SK-N-MC (cell line): ENCODE measurements around the gene GIPC1.
"Not testable (repeated sequence)": the region's sequence is repeated elsewhere in the genome, so short reads cannot be mapped to it uniquely, and the experiment has no call there.

Experiments used
- DNase-seq: peaks from one replicate; pipeline ENCODE4 v3.0.0-alpha.2; 2011; ENCODE audit warnings: low read depth, low spot score
- H3K27ac ChIP-seq: fragments of 200-600 bp; sonication (generic); 2 replicates; pipeline ENCODE4 v1.5.1; 2016; ENCODE audit warnings: mixed run types
- H3K36me3 ChIP-seq: fragments of 200-600 bp; sonication (generic); 2 replicates; pipeline ENCODE4 v1.6.1; 2017; ENCODE audit warnings: antibody characterized with exemption, low read length, mixed read lengths; ENCODE audit not compliant: insufficient read depth
- H3K4me3 ChIP-seq: fragments of 200-600 bp; sonication (generic); 2 replicates; pipeline ENCODE4 v1.5.1; 2016
- H3K9ac ChIP-seq: fragments of 200-600 bp; sonication (generic); 2 replicates; pipeline ENCODE4 v1.8.0; 2017; ENCODE audit warnings: mixed run types, mixed read lengths; ENCODE audit not compliant: insufficient read length
- H3K9me3 ChIP-seq: fragments of 200-600 bp; sonication (generic); 2 replicates; pipeline ENCODE4 v1.6.1; 2017; ENCODE audit warnings: low read depth, mild to moderate bottlenecking, antibody characterized with exemption, low read length, moderate library complexity, mixed read lengths
- EZH2 ChIP-seq: fragments of 200-600 bp; sonication (generic); IDR thresholded peaks from one replicate; pipeline ENCODE4 v1.6.1; 2017; ENCODE audit warnings: antibody characterized with exemption
- FOXP2 ChIP-seq: optimal IDR thresholded peaks from 2 replicates; pipeline ENCODE3; 2011; ENCODE audit warnings: mild to moderate bottlenecking, moderate library complexity; ENCODE audit not compliant: insufficient read depth; ENCODE audit errors: extremely low read length, control extremely low read depth
- POLR2AphosphoS5 ChIP-seq: IDR thresholded peaks from 2 replicates; pipeline ENCODE4 v1.6.1; 2012; ENCODE audit warnings: mild to moderate bottlenecking, low read depth, low read length, borderline replicate concordance

Gene GIPC1, protein sequence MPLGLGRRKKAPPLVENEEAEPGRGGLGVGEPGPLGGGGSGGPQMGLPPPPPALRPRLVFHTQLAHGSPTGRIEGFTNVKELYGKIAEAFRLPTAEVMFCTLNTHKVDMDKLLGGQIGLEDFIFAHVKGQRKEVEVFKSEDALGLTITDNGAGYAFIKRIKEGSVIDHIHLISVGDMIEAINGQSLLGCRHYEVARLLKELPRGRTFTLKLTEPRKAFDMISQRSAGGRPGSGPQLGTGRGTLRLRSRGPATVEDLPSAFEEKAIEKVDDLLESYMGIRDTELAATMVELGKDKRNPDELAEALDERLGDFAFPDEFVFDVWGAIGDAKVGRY

DNA sequence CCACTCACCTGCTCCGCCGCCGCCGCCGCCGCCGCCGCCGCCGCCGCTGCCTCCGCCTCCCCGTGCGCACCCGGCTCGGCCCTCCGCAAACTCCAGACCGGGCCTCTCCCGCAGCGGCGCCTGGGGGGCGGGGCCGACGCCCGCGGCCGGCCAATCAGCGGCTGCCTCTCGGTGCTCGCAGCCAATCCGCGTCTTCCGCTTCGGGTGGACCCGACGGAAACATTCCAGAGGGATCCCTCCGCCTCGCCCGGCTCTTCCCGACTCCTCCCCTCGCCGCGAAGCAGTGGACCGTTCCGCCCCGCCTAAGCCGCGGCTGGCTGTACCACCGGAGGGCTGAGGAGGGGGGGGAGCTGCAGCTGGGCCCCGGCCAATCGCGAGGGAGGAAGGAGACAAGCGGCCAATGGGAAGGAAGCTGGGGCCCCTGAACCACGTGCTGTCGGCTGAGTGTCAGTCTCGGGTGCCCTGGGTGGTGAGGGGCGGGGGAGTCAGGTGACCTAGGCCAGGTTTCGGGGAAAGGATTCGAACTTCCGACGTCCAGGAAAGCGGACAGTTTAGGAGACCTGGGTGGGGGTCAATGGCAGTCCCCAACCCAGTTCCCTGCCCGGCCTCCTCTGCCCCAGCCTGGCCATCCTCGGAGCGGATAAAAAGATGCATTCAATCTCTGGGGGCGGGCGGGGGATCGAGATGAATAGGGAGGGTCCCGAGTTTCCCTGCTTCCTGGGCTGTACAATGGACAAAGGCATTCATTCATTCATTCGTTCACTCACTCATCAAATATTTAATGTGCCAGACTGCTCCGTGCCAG is at the start of gene GIPC1:
TSS of gene GIPC1 (minus strand) at position 99 of the 805 bp plus-strand sequence. CDS start 13,151 bp downstream, outside the sequence.
- H3K4me3 ChIP-seq = peak within 1 kb of the TSS; percentile 79

DNA sequence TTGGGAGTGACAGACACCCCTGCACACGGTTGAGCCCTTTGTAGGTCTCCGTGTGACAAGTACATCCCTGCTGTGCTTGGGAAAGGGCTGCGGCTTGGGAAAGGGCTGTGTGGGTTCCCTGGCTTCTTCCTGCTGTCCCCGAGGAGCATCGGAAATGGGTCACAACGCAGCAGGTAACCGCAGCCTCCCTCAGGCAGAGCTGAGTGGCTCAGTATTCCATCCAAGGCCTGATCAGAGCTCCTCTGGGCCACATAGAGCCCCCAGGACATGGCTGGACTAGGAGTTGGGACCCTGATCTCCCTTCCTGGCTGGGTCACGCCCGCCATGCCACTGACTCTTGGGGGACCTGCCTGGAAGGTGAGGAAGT is 49.8 kb upstream of the GIPC1 start:
- Histone ChIP-seq H3K36me3 (peaks cover 13% of the 10 kb centered on the region), H3K27ac (peak overlapping the region; percentile 85), H3K9ac (no peak overlapping the region), H3K4me3 (peak overlapping the region; percentile 63), H3K9me3 (no peaks in the 10 kb centered on the region)
- TF ChIP-seq EZH2 = no peak
- no peak for TF ChIP-seq FOXP2
- TF ChIP-seq POLR2AphosphoS5 = no peak
- no peak for DNase-seq

More for the DNA sequence above, at the start of gene GIPC1:
- peaks cover 3% of the 10 kb centered on the region; the same call in 1 of the 2 replicates for H3K36me3 ChIP-seq
- H3K9ac ChIP-seq = peak within 1 kb of the TSS; percentile 71
- peak; percentile 80 for DNase-seq
- TF ChIP-seq EZH2 (no peak), POLR2AphosphoS5 (peak; percentile 36; the same call in 1 of the 2 replicates), FOXP2 (no peak)
- no peaks in the 10 kb centered on the region for H3K9me3 ChIP-seq
- 0 out of 2 replicates have a peak within 1 kb of the TSS, but pooled peaks have one; percentile 35 for H3K27ac ChIP-seq

DNA sequence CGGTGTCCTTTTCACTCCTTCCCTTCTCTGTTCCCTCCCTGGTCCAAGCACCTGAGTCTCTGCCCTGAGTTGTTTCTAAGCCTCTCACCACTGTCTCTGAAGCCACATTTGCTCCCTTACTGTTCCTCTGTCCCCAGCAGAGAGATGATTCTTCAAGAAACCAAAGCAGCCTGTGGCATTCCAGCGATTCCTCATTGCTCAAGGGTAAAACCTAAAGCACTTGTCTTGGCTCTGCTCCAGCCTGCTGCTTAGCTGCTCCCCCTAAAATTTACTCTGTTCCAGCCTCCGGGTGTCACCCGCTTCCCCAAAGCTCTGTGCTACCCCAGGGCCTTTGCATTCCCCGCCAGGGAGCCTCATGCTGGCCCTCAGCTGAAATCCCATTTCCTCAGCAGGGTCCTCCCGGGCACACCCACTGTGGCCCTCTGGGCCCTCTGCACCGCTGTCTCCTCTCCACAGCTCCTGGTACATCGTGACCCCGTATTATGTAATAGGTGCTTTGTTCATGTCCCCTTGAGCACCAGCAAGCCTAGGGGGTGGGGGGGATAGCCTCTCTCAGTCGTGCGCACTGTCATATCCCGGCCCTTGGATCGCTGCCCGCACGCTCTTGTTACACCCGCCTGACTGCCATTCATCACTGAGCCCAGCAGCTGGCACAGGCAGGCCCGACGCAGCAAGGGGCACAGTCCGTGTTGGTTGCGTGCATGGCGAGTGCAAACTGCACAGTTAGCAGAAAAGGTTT is 49.2 kb upstream of the GIPC1 start:
- peak overlapping the region; percentile 63 for H3K4me3 ChIP-seq
- no peaks in the 10 kb centered on the region for H3K9me3 ChIP-seq
- H3K9ac ChIP-seq = peak overlapping the region; percentile 9
- DNase-seq = no peak
- peak overlapping the region; percentile 85 for H3K27ac ChIP-seq
- H3K36me3 ChIP-seq = peaks cover 13% of the 10 kb centered on the region
- TF ChIP-seq POLR2AphosphoS5 (0 out of 2 replicates have a peak, but pooled peaks have one; percentile 37), EZH2 (no peak)

DNA sequence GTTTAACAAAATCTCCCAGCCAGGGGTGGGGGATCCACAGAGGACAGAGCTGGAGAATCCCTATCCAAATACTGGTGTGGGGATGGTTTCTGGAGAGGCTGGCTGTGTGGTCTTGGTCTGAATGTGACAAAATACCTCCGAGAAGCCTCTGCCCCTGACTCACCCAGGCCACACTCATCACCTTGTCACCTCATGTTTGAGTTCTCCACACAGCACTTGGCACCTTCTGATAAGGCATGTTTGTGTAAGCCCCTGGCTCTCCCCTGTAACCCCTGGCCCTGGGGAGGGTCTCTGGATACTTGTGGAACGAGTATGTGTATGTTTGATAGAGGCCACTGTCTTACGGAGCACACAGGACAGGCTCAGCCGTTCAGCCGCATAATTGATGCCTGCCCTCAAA is 48.1 kb upstream of the GIPC1 start:
- Histone ChIP-seq H3K27ac (peak overlapping the region; percentile 84), H3K36me3 (peaks cover 14% of the 10 kb centered on the region), H3K9me3 (no peaks in the 10 kb centered on the region), H3K4me3 (no peak overlapping the region), H3K9ac (no peak overlapping the region)
- no peak for DNase-seq
- TF ChIP-seq EZH2 = no peak
- no peak for TF ChIP-seq FOXP2
- TF ChIP-seq POLR2AphosphoS5 = no peak

DNA sequence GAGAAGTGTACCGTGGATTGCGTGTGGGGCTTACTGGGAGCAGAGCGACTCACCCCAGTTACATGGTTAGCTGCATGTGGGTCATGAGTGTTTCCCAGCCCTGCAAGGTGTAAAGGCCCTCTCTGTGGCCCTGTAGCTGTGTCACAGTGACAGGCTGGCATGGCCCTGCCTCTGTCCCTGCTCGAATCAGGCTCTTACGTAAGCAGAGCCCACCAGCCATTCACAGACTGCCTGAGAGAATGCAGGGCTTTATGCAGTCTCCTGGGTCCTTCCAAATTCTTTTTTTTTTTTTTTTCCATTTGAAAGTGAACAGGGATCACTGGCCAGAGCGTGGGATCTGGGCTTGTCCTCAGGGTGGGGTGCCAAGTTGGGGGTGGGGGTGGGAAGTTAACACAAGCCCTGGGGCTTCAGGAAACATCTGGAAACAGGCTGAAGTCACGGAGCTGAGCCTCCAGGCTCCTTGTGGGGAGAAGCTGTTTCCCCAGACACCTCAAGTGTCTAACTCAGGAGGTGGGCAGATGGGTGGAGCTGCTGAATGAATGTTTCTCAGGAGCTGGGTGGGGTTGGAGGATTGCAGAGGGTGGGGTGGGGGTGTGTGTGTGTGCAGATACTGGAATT is 46.9 kb upstream of the GIPC1 start:
- peak; percentile 59; the same call in 1 of the 2 replicates for TF ChIP-seq POLR2AphosphoS5
- TF ChIP-seq EZH2 = no peak
- TF ChIP-seq FOXP2 = peak; percentile 36
- Histone ChIP-seq H3K4me3 (peak overlapping the region; percentile 50), H3K9me3 (no peaks in the 10 kb centered on the region), H3K9ac (peak overlapping the region; percentile 10), H3K27ac (peak overlapping the region; percentile 98), H3K36me3 (peaks cover 5% of the 10 kb centered on the region; the same call in 1 of the 2 replicates)
- peak; percentile 95 for DNase-seq

DNA sequence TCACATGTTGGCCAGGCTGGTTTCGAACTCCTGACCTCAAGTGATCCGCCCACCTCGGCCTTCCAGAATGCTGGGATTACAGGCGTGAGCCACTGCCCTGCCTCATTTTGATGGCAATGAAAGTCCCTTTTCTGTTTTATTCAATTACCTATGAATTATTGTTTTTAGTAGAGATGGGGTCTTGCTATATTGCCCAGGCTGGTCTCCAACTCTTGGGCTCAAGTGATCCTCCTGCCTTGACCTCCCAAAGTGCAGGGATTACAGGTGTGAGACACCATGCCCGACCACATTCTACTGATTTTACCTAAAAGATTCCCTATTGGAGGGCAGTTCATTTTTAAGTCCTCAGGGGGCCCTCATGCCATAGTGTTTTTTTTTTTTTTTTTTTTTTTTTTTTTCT is 46.1 kb upstream of the GIPC1 start:
- not testable (repeated sequence) for H3K36me3 ChIP-seq, H3K9me3 ChIP-seq, DNase-seq, H3K4me3 ChIP-seq, H3K9ac ChIP-seq
- H3K27ac ChIP-seq = peak overlapping the region; percentile 98

DNA sequence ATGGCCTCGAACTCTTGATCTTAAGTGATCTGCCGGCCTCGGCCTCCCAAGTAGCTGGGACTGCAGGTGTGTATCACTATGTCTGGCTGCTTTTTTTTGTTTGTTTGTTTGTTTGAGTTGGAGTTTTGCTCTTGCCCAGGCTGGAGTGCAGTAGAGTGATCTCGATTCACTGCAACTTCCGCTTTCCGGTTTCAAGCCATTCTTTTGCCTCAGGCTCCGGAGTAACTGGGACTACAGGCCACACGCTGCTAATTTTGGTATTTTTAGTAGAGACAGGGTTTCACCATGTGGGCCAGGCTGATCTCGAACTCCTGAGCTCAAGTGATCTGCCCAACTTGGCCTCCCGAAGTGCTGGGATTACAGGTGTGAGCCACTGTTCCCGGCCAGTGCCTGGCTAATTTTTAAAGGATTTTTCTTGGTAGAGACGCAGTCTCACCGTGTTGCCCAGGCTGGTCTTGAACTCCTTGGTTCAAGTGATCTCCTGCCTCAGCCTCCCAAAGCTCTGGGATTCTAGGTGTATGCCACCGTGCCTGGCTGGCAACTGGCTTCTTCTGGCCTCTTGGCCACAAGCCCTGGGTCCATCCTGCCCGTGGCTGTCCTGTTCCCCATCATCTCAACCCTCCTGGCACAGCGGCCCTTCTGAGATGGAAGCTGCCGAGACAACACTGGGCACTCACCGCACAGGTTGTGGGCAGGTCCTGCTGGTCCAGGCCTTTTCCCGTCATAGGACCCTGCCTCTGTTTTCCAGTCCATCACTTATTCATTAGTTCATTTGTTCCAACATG is 45.0 kb upstream of the GIPC1 start:
- no peak for TF ChIP-seq FOXP2
- no peak for TF ChIP-seq EZH2
- no peak for TF ChIP-seq POLR2AphosphoS5
- Histone ChIP-seq H3K27ac (peak overlapping the region; percentile 98), H3K36me3 (peaks cover 5% of the 10 kb centered on the region; the same call in 1 of the 2 replicates), H3K9ac (no peak overlapping the region), H3K9me3 (no peaks in the 10 kb centered on the region), H3K4me3 (peak overlapping the region; percentile 10; the same call in 1 of the 2 replicates)
- DNase-seq = no peak
